Cardiac fibroblast (primary cell): Measurements from ENCODE around the gene ZAP70.
"Not testable (repeated sequence)": the region's sequence is repeated elsewhere in the genome, so short reads cannot be mapped to it uniquely, and the experiment has no call there.

Source experiments
- DNase-seq, 2 donors: peaks; one replicate each; pipeline versions ENCODE4 v3.0.0 to v3.0.0-alpha.2; 2010; ENCODE audit warnings: low read depth in 2 of 2
- H3K4me3 ChIP-seq, 2 donors: replicated peaks in 1 of 2; 1 replicate in 1 of 2; 2 replicates in 1 of 2; pipeline ENCODE4 v1.5.1; 2011; ENCODE audit warnings: low read depth in 2 of 2, low read length in 2 of 2, mild to moderate bottlenecking in 2 of 2, moderate library complexity in 1 of 2
- CTCF ChIP-seq: IDR thresholded peaks from one replicate; pipeline ENCODE4 v1.5.1; 2011; ENCODE audit warnings: low read depth, mild to moderate bottlenecking, low read length, inconsistent platforms

Gene ZAP70

DNA sequence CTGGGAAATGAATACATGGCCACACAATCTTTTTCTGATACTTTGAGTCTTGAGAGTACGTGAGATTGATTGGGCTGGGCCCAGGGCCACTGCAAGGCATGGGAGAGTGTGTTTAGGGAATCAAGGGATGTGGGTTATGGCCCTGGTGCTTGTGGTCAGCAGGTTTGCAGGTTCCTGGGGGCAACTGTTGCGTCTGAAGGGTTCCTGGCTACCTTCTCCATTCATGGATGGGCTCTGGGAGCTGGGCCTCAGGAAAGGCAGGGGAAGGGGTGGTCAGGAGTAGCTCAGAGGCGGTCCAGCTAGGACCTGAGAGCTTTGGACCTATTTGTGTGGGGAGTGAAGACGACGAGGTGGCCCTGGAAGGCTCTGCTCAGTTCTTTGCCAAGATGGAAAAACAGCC is 8.4 kb upstream of the ZAP70 start:
- no peak overlapping the region for H3K4me3 ChIP-seq
- no peak for DNase-seq
- no peak for TF ChIP-seq CTCF

DNA sequence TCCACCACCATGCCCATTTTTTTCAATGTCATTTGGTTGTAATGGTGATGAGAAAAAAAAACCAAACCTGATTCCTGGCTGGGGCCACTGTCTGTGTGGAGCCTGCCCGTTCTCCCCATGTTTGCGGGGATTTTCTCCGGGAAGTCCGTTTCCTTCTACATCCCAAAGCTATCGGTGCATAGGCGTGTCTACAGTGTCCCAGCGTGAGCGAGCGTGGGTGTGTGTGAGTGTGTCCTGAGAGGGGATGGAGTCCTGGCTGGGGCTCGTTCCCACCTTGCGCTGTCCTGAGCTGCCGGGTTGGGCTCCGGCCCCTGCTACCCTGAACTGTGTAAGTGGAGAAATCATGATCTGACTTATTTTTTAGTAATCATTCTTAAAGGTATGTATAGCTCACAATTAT is 7.3 kb upstream of the ZAP70 start:
- no peak for DNase-seq
- TF ChIP-seq CTCF = no peak

GRCh38 chr2:97706708-97707345 is 6.5 kb upstream of the ZAP70 start:
- no peak for DNase-seq
- TF ChIP-seq CTCF = no peak

More for the DNA sequence above, 7.3 kb upstream of the ZAP70 start:
- no peak overlapping the region for H3K4me3 ChIP-seq

GRCh38 chr2:97707362-97708047 is 5.9 kb upstream of the ZAP70 start:
- no peak for TF ChIP-seq CTCF
- H3K4me3 ChIP-seq = no peak overlapping the region
- no peak for DNase-seq

More at GRCh38 chr2:97706708-97707345, 6.5 kb upstream of the ZAP70 start:
- H3K4me3 ChIP-seq = no peak overlapping the region

DNA sequence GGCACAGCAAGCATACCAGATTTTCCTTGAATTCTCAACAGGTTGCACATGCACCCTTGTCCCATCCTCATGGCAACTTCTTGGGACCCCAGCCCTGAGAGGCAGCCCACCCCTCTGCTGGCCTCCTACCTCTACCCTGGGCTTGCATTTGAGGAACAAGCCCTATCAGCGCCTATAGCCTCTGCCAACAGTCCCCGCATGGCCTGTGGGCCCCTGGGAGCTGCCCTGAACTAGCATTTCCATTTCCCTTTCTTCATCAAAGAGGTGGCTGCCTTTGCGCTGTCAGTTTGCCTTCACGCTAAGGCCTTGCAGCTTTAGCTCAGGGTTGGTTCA is 5.4 kb upstream of the ZAP70 start:
- no peak for DNase-seq
- H3K4me3 ChIP-seq = no peak overlapping the region
- TF ChIP-seq CTCF = no peak

- TF ChIP-seq CTCF = no peak
- no peak overlapping the region for H3K4me3 ChIP-seq
- no peak for DNase-seq
Observed at GRCh38 chr2:97708608-97709007, 4.8 kb upstream of the ZAP70 start.

GRCh38 chr2:97711394-97711711 is 2.0 kb upstream of the ZAP70 start:
- no peak for DNase-seq
- H3K4me3 ChIP-seq = no peak overlapping the region
- TF ChIP-seq CTCF = no peak

GRCh38 chr2:97712175-97712574 is 1.2 kb upstream of the ZAP70 start:
- not testable (repeated sequence) for DNase-seq

More at GRCh38 chr2:97712175-97712574, 1.2 kb upstream of the ZAP70 start:
- not testable (repeated sequence) for H3K4me3 ChIP-seq
